Mesodermal cell (in vitro differentiated cells): ENCODE data around the gene GSE1.
A peak's percentile ranks its signal among the peaks of the same experiment; 100 is the strongest.

Experiments
- H3K27ac ChIP-seq: 2 replicates; pipeline ENCODE4 v1.7.0; 2013; ENCODE audit warnings: mild to moderate bottlenecking, low read depth, low read length, moderate library complexity; ENCODE audit not compliant: severe bottlenecking
- H3K36me3 ChIP-seq: 2 replicates; pipeline ENCODE4 v1.7.1; 2013; ENCODE audit warnings: mild to moderate bottlenecking, low read length, moderate library complexity; ENCODE audit not compliant: control insufficient read depth, insufficient read depth
- H3K4me1 ChIP-seq: one replicate; pipeline ENCODE4 v1.7.1; 2013; ENCODE audit warnings: mild to moderate bottlenecking, low read length; ENCODE audit not compliant: insufficient read depth, control insufficient read depth, poor library complexity, severe bottlenecking
- H3K4me3 ChIP-seq: 2 replicates; pipeline ENCODE4 v1.7.0; 2013; ENCODE audit warnings: low read length, control low read depth, mild to moderate bottlenecking; ENCODE audit not compliant: insufficient read depth, poor library complexity, severe bottlenecking; ENCODE audit errors: extremely low read depth
- H3K9me3 ChIP-seq: 2 replicates; pipeline ENCODE4 v1.7.1; 2013; ENCODE audit warnings: mild to moderate bottlenecking, low read length, moderate library complexity; ENCODE audit not compliant: control insufficient read depth
- WGBS, 2 experiments: methylation state at CpG; one replicate each; pipeline ENCODE4 v1.1.5; 2013; ENCODE audit warnings: missing lambda C conversion rate in 2 of 2; ENCODE audit not compliant: insufficient coverage in 2 of 2; 5-methylcytosine and 5-hydroxymethylcytosine counted together

Gene GSE1

GRCh38 chr16:85601730-85602401 lies 11.3 kb upstream of the GSE1 start:
- Histone ChIP-seq H3K4me3 (no peak overlapping the region), H3K9me3 (no peaks in the 10 kb centered on the region), H3K4me1 (peaks cover 50% of the 10 kb centered on the region), H3K36me3 (no peaks in the 10 kb centered on the region), H3K27ac (no peak overlapping the region)
- 44 to 49% methylated on average over 25 to 30 of the region's 30 CpGs for WGBS, 2 experiments

DNA sequence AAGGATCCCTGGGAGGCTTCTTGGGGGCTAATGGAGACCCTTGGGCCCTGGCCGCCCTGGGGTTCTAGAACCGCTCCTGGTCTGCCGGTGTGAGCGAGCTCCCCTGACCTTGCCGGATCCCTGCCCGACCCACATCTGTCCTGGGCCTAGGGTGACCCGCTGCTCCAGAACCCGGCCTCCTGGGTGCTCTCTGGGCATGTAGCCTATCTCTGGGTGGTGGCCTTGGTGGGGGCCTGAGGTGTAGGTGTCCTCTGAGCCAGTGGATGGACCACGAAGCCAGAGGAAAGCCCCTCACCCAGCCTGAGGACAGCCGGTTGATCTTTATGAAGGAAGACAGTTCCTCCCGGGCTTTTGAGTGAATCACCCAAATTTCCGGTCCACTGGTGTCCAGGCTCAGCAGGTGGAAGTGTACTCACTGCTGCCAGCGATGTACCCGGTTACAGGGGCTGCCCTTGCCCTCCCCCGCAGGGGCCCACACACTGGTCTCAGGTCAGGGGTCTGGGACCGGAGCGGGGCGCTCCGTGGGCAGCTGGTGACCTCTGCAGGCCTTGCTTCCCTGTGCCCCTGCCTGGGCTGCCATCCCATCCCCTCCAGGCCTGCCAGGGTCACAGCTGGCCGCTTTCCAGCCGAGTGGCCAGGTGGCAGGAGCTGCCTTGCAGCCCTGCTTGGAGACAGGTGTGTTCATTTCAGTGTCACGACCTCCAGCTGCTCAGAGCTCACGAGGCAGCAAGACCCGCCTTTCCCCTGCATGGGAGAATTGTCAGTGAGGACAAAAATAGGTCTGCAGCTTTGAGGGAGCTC lies 10.5 kb upstream of the GSE1 start:
- Histone ChIP-seq H3K9me3 (no peaks in the 10 kb centered on the region), H3K4me3 (no peak overlapping the region), H3K4me1 (peaks cover 55% of the 10 kb centered on the region), H3K27ac (no peak overlapping the region), H3K36me3 (no peaks in the 10 kb centered on the region)
- WGBS, 2 experiments = 81 to 82% methylated on average over 23 to 24 of the region's 24 CpGs

GRCh38 chr16:85603203-85603755 lies 9.8 kb upstream of the GSE1 start:
- no peaks in the 10 kb centered on the region for H3K36me3 ChIP-seq
- H3K27ac ChIP-seq = no peak overlapping the region
- WGBS, 2 experiments = 83 to 86% methylated on average over 11 to 12 of the region's 12 CpGs
- peaks cover 62% of the 10 kb centered on the region for H3K4me1 ChIP-seq
- H3K9me3 ChIP-seq = no peaks in the 10 kb centered on the region
- H3K4me3 ChIP-seq = no peak overlapping the region

DNA sequence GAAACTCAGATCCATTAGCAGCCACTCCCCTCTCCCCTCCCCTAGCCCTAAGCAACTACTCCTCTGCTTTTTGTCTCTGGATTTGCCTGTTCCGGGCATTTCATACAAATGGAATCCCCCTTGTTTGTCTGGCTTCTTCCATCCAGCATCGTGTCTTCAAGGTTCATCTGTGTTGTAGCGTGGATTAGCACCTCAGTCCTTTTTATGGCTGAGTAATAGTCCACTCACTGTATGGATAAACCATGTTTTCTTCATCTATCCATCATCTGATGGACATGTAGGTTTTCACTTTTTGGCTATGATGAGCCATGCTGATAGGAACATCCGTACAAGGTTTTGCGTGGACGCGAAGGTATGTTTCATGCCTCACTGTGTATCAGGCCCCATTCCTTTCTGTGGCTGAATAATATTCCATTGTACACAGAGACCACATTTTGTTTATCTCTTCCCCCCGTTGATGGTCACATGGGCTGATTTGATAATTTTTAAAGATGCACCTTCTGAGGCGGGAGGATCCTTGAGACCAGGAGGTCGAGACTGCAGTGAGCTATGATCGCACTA lies 8.9 kb upstream of the GSE1 start:
- WGBS, 2 experiments = 92 to 95% methylated on average over 7 to 9 of the region's 11 CpGs

GRCh38 chr16:85605051-85605911 lies 7.8 kb upstream of the GSE1 start:
- no peaks in the 10 kb centered on the region for H3K36me3 ChIP-seq
- H3K9me3 ChIP-seq = no peaks in the 10 kb centered on the region
- H3K27ac ChIP-seq = no peak overlapping the region
- no peak overlapping the region for H3K4me3 ChIP-seq
- peaks cover 61% of the 10 kb centered on the region for H3K4me1 ChIP-seq
- WGBS, 2 experiments = 70 to 73% methylated on average over 20 to 23 of the region's 28 CpGs

More for the DNA sequence above, 8.9 kb upstream of the GSE1 start:
- no peak overlapping the region for H3K27ac ChIP-seq
- no peaks in the 10 kb centered on the region for H3K36me3 ChIP-seq
- H3K4me3 ChIP-seq = no peak overlapping the region
- H3K4me1 ChIP-seq = peaks cover 65% of the 10 kb centered on the region
- H3K9me3 ChIP-seq = no peaks in the 10 kb centered on the region

DNA sequence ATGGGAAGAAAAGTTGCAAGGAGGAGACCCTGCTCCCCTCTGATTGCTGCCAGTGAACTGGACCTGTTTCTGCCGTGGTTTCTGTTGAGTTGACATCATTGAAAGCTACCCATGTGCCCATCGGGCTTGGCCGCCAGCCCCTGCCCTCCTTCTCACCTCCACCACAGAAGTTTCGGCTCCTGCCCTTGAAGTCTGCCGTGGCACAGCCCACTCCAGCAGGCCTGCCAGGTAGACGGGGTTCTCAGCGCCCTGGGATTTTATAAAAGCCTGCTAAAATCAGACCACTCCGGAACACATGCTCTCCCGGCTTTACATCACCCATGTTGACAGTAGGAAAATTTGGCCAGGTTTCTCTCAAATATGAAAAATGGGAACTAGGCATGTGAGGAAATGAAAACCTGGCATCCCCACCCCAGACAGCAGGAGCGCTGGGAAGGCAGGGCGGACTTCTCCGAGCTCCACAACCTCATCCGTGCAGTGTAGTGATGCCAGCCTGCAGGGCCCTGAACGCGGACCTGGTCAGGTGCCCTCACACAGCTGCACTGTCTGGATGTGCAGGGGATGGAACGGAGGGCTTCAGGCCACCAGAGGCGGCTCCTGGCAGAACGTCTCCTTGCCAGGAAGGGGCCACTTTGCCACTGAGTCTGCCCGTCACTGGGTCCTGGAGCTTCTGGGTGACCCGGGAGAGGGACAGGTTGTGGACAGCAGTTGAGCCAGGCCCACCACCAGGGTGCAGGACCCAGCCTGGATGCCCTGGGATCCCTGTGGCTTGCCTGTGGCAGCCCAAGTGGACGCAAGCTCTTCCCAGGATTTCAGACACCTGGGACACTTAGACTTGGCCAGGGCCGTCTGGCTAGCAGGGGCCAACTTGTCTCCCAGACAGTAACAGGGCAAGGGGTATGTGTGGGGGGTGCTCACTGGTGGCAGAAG lies 6.9 kb upstream of the GSE1 start:
- Histone ChIP-seq H3K4me3 (no peak overlapping the region), H3K9me3 (no peaks in the 10 kb centered on the region), H3K36me3 (no peaks in the 10 kb centered on the region), H3K27ac (no peak overlapping the region), H3K4me1 (peaks cover 56% of the 10 kb centered on the region)
- WGBS, 2 experiments = 86 to 89% methylated on average over 18 to 21 of the region's 22 CpGs

- Histone ChIP-seq H3K36me3 (no peaks in the 10 kb centered on the region), H3K9me3 (no peaks in the 10 kb centered on the region), H3K27ac (peak overlapping the region; percentile 23), H3K4me3 (no peak overlapping the region), H3K4me1 (peaks cover 50% of the 10 kb centered on the region)
- WGBS, 2 experiments = 20% methylated on average over 1 of the region's 7 CpGs; no CpG with 5 or more reads in 1 of the 2 experiments
Observed at GRCh38 chr16:85606904-85607303, 6.2 kb upstream of the GSE1 start.

- Histone ChIP-seq H3K36me3 (no peaks in the 10 kb centered on the region), H3K4me3 (no peak overlapping the region), H3K9me3 (no peaks in the 10 kb centered on the region), H3K4me1 (peaks cover 45% of the 10 kb centered on the region), H3K27ac (peak overlapping the region; percentile 23)
- WGBS, 2 experiments = 2 to 3% methylated on average over 9 to 18 of the region's 21 CpGs
Observed at GRCh38 chr16:85607321-85607765, 5.8 kb upstream of the GSE1 start.

- Histone ChIP-seq H3K36me3 (no peaks in the 10 kb centered on the region), H3K4me3 (no peak overlapping the region), H3K4me1 (peaks cover 39% of the 10 kb centered on the region), H3K9me3 (no peaks in the 10 kb centered on the region), H3K27ac (peak overlapping the region; percentile 23)
- 55 to 59% methylated on average over 7 to 11 of the region's 14 CpGs for WGBS, 2 experiments
Observed at GRCh38 chr16:85607796-85608514, 5.2 kb upstream of the GSE1 start.
